ENCODE results near the gene RPS6KL1.
A peak's percentile ranks its signal among the peaks of the same experiment; 100 is the strongest.

The RPS6KL1 gene

GRCh38 chr14:74911221-74911620, 11.8 kb downstream of the RPS6KL1 start:
- no peak for DNase-seq

GRCh38 chr14:74910556-74910955, 12.5 kb downstream of the RPS6KL1 start:
- DNase-seq: no peak

DNA sequence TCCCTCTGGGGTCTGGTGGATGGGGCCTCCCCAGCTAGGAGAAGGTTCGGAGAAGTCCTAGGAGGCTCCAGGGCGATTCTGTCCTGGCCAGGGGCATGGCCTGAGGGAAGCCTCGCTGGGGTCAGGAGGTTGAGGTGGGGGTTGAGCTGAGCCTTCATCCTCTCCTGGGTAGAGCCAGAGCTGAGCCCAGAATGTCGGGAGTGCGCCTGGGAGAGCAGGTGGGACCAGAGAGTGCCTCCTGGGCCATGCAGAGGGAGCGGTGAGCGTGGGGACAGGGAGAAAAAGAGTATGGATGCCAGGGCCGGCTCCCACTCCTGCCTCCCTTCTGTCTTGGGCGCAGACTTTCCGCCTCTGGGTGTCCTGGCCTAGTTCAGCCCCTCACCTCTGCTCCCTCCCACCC, 13.1 kb downstream of the RPS6KL1 start:
- DNase-seq: no peak

GRCh38 chr14:74909501-74909900, 13.6 kb downstream of the RPS6KL1 start:
- no peak for DNase-seq

DNA sequence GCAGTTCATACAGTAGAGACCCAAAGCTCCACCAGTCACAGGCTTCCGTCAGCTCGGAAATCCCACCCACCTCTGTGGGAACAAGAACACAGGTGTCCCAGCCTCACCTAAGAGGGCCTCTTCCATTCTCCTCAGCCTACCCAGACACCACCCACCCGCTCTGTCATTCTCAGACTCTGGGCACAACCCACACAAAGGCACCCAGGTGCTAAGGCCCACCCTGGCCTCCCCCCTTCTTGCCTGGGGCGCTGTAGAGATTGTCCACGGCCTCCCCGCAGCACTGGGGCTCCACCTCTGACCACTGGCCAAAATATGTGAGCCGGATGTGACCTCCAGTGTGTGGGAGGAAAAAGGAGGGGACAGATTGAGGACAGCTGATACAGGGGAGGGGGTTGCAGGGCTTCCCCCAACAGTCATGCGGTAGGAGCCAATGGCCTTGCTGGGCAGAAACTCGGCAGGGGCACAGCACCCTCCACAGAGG, 14.2 kb downstream of the RPS6KL1 start:
- no peak for DNase-seq

GRCh38 chr14:74907744-74908143, 15.3 kb downstream of the RPS6KL1 start:
- DNase-seq: no peak

DNA sequence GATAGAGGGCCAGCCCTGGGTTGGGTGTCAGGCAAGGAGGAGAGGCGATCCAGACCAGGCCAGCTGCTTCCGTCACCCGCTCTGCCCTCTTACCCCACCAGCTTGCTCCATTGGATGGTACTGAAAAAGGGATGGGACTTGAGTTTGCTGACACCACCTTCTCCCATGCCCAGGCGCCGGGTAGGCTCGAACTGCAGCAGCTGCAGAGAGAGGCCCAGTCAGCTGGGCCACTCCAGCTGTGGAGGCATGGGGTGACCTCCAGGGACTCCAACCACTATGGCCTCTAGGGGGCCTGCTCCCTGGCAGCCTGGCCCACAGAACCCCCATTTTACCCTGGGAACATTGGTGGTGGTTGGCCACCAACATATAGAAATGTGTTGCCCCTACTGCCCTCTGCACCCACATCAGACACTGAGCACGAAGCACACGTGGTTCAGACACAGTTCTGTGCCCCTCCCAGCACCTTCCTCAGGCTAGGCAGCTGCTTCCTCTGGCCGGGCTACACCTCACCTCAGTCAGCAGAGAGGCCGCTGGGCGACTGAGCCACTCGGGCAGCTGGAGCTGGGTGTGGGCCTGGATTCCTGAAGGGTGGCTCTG, 16.0 kb downstream of the RPS6KL1 start:
- DNase-seq: no peak

DNA sequence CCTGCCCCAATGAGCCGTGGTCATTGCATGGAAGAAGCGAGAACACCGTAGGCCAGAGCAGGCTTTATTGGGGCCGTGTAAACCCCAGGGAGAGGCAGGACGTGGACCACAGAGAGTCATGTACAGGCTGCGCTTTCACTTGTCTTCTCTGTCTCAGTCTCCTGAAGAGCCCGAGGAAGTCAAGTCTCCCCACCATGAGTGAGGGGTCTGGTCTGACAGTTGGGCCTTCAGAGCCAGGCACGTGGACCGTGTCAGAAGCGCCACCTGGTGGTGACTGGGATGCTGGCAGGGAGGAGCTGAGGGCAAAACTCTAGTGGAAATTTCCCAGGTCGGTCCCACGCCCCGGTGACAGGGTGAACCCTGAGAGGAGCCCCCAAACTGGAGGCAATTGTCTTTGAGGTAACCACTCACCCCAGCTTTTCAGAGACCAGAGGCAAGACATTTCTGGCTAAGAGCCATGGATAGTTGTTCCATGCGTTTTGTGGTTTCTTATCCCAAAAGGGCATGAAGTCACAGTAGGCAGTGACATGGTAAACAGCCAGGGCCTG, 17.4 kb downstream of the RPS6KL1 start:
- DNase-seq: peak; percentile 69

GRCh38 chr14:74904635-74905503, 18.2 kb downstream of the RPS6KL1 start:
- no peak for DNase-seq

DNA sequence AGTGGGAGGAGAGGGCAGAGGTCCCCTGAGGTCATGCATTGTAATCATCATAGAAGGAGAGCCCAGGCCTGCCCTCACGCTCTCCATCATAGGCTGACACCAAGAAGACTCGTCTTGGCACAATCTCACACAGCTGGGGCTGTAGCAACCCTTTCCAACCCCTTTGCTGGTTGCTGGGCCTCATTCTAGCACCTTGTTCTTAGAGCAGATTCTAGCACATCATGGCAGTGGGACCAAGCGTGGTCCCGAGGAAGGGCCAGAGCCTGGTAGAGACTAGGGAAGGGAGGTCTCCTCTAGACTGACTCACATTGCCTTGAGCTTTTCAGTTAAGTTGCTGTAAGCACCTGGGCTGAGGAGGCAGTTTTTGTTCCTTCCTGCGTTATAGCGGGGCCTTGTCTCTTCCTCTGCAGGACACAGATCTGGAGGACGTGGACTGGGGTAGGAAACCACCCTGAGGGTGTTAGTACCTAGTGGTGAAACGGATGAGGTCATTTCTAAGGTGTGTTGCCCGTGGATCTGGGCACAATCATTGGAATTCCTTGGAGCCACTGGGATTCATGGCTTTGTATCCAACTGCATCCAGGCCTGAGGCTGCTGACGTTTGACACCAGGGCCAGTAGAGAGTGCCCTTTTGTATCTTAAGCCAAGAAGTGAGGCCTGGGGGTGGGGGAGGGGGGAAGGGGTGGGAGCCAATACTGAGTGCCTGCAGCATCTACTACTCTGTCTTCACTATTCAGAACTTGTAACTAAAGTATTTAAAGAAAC, 19.9 kb downstream of the RPS6KL1 start:
- DNase-seq: no peak

GRCh38 chr14:74898694-74899093, 24.4 kb downstream of the RPS6KL1 start:
- DNase-seq: no peak

- DNase-seq: no peak
Measured at GRCh38 chr14:74898083-74898482, 25.0 kb downstream of the RPS6KL1 start.

GRCh38 chr14:74897642-74898041, 25.4 kb downstream of the RPS6KL1 start:
- no peak for DNase-seq

DNA sequence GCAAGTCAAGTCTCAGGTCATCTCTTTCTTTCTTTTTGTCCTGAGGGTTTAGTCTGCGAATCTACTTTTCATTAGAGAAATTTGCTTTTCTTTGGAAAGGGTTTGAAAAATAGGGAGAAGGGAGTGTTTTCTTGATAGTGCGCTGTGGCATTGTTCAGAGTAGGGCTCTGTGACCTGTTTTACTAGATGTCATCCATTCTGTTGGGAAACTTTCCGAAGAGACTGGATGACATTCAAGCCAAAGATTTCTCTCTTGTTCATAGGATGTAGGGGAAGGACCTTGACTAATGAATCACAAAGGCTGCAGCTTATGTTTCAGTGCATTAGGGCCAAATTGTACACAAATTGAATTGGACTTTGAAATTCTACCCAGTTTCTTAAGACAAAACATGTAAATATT, 26.7 kb downstream of the RPS6KL1 start:
- DNase-seq: no peak

- DNase-seq: no peak
Measured at GRCh38 chr14:74893614-74894091, 29.4 kb downstream of the RPS6KL1 start.

- DNase-seq: no peak
Measured at GRCh38 chr14:74892745-74893144, 30.3 kb downstream of the RPS6KL1 start.

- DNase-seq: no peak
Measured at GRCh38 chr14:74891870-74892269, 31.2 kb downstream of the RPS6KL1 start.

GRCh38 chr14:74890262-74890661, 32.8 kb downstream of the RPS6KL1 start:
- no peak for DNase-seq

- no peak for DNase-seq
Measured at GRCh38 chr14:74888164-74889158, 34.6 kb downstream of the RPS6KL1 start.

GRCh38 chr14:74886001-74886400, 37.1 kb downstream of the RPS6KL1 start:
- DNase-seq: no peak

GRCh38 chr14:74882103-74882920, 40.7 kb downstream of the RPS6KL1 start:
- DNase-seq: no peak
